GM12892 (cell line): Measurements from ENCODE around the gene DNAJB12.

Source experiments
- POLR2A ChIP-seq: IDR thresholded peaks from 2 replicates; pipeline ENCODE4 v1.6.1; 2011; ENCODE audit warnings: low read depth, low read length, control low read depth
- TAF1 ChIP-seq: IDR thresholded peaks from 2 replicates; pipeline ENCODE4 v1.6.1; 2011; ENCODE audit warnings: low read depth, mild to moderate bottlenecking, control low read depth, low read length, borderline replicate concordance

GRCh38 chr10:72335394-72336258 is 19.1 kb downstream of the DNAJB12 start:
- TF ChIP-seq TAF1 (no peak), POLR2A (peak; percentile 37; the same call in 1 of the 2 replicates)
